Measurements from ENCODE around the gene SENP2. TPM values are rescaled to one million over a fixed set of nuclear protein-coding genes. Genes with fewer than 3 reads are reported as not detected.

SENP2 gene
- total and polyA plus RNA-seq, 4 donors = 7.9 to 23.3 (median 11.3) TPM

- no peaks in the 10 kb centered on the region for H3K9me3 ChIP-seq (ENCODE audit: control insufficient read depth in 4 of 4, low read length in 3 of 4)
- H3K27ac ChIP-seq (ENCODE audit: low read depth in 1 of 2, low read length in 2 of 2) = peak overlapping the region in 1 of 2 donors; percentile 28
- DNase-seq (ENCODE audit: low spot score) = no peak
- H3K4me3 ChIP-seq (ENCODE audit: low read depth in 1 of 3, low read length in 3 of 3) = no peak overlapping the region
- TF ChIP-seq, protein P1, sequence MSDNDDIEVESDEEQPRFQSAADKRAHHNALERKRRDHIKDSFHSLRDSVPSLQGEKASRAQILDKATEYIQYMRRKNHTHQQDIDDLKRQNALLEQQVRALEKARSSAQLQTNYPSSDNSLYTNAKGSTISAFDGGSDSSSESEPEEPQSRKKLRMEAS (IDR thresholded peaks at IDR 0.05) = no peak
- no peak for TF ChIP-seq GABPA (IDR thresholded peaks at IDR 0.05 in 1 of 2, conservative IDR thresholded peaks at IDR 0.05 in 1 of 2)
- H3K36me3 ChIP-seq (ENCODE audit: control insufficient read depth in 4 of 4, insufficient read depth in 3 of 4, low read depth in 1 of 4, low read length in 3 of 4) = no peaks in the 10 kb centered on the region
- H3K27me3 ChIP-seq (ENCODE audit: control insufficient read depth in 4 of 4, insufficient read depth in 4 of 4, low read length in 3 of 4) = no peaks in the 10 kb centered on the region
- H3K9ac ChIP-seq (ENCODE audit: low read depth in 1 of 2, low read length in 2 of 2) = no peak overlapping the region
- H3K4me1 ChIP-seq (ENCODE audit: control insufficient read depth in 4 of 4, insufficient read depth in 4 of 4, low read length in 3 of 4) = peaks cover 0 to 7% (median 4%) of the 10 kb centered on the region in 4 donors
- 97% methylated on average over 12 of the region's 12 CpGs for WGBS
These were observed 71.1 kb downstream of the SENP2 start for GRCh38 chr3:185657211-185657610.

- Histone ChIP-seq H3K4me1 (ENCODE audit: control insufficient read depth in 4 of 4, insufficient read depth in 4 of 4, low read length in 3 of 4) (peaks cover 0 to 7% (median 4%) of the 10 kb centered on the region in 4 donors), H3K4me3 (ENCODE audit: low read depth in 1 of 3, low read length in 3 of 3) (no peak overlapping the region), H3K27me3 (ENCODE audit: control insufficient read depth in 4 of 4, insufficient read depth in 4 of 4, low read length in 3 of 4) (no peaks in the 10 kb centered on the region), H3K9ac (ENCODE audit: low read depth in 1 of 2, low read length in 2 of 2) (no peak overlapping the region), H3K27ac (ENCODE audit: low read depth in 1 of 2, low read length in 2 of 2) (no peak overlapping the region), H3K9me3 (ENCODE audit: control insufficient read depth in 4 of 4, low read length in 3 of 4) (no peaks in the 10 kb centered on the region), H3K36me3 (ENCODE audit: control insufficient read depth in 4 of 4, insufficient read depth in 3 of 4, low read depth in 1 of 4, low read length in 3 of 4) (no peaks in the 10 kb centered on the region)
- WGBS = 93% methylated on average over 15 of the region's 15 CpGs
- no peak for DNase-seq (ENCODE audit: low spot score)
- TF ChIP-seq HNF4A (conservative IDR thresholded peaks at IDR 0.05) (no peak), CTCF (IDR thresholded peaks at IDR 0.05; ENCODE audit: low read depth, low read length, missing input control) (no peak), SP1 (IDR thresholded peaks at IDR 0.05) (no peak), TAF1 (conservative IDR thresholded peaks at IDR 0.05) (no peak), NR2F2 (IDR thresholded peaks at IDR 0.05) (no peak)
- TF ChIP-seq, protein P1 (IDR thresholded peaks at IDR 0.05) = no peak
These were observed 71.8 kb downstream of the SENP2 start for GRCh38 chr3:185657691-185658503.

- Histone ChIP-seq H3K27ac (ENCODE audit: low read depth in 1 of 2, low read length in 2 of 2) (no peak overlapping the region), H3K9ac (ENCODE audit: low read depth in 1 of 2, low read length in 2 of 2) (no peak overlapping the region), H3K4me3 (ENCODE audit: low read depth in 1 of 3, low read length in 3 of 3) (no peak overlapping the region), H3K9me3 (ENCODE audit: control insufficient read depth in 4 of 4, low read length in 3 of 4) (no peaks in the 10 kb centered on the region), H3K36me3 (ENCODE audit: control insufficient read depth in 4 of 4, insufficient read depth in 3 of 4, low read depth in 1 of 4, low read length in 3 of 4) (no peaks in the 10 kb centered on the region), H3K4me1 (ENCODE audit: control insufficient read depth in 4 of 4, insufficient read depth in 4 of 4, low read length in 3 of 4) (peaks cover 0 to 7% (median 4%) of the 10 kb centered on the region in 4 donors), H3K27me3 (ENCODE audit: control insufficient read depth in 4 of 4, insufficient read depth in 4 of 4, low read length in 3 of 4) (no peaks in the 10 kb centered on the region)
- no peak for TF ChIP-seq FOXA2 (IDR thresholded peaks at IDR 0.05)
- no peak for TF ChIP-seq REST (IDR thresholded peaks at IDR 0.05)
- no peak for TF ChIP-seq FOXA1 (IDR thresholded peaks at IDR 0.05)
- no peak for TF ChIP-seq TAF1 (conservative IDR thresholded peaks at IDR 0.05)
- no peak for TF ChIP-seq JUND (IDR thresholded peaks at IDR 0.05)
- no peak for TF ChIP-seq ATF3 (IDR thresholded peaks at IDR 0.05)
- TF ChIP-seq HNF4A (conservative IDR thresholded peaks at IDR 0.05) = no peak
- TF ChIP-seq, protein P2, sequence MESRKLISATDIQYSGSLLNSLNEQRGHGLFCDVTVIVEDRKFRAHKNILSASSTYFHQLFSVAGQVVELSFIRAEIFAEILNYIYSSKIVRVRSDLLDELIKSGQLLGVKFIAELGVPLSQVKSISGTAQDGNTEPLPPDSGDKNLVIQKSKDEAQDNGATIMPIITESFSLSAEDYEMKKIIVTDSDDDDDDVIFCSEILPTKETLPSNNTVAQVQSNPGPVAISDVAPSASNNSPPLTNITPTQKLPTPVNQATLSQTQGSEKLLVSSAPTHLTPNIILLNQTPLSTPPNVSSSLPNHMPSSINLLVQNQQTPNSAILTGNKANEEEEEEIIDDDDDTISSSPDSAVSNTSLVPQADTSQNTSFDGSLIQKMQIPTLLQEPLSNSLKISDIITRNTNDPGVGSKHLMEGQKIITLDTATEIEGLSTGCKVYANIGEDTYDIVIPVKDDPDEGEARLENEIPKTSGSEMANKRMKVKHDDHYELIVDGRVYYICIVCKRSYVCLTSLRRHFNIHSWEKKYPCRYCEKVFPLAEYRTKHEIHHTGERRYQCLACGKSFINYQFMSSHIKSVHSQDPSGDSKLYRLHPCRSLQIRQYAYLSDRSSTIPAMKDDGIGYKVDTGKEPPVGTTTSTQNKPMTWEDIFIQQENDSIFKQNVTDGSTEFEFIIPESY (IDR thresholded peaks at IDR 0.05) = no peak
- no peak for TF ChIP-seq SP1 (IDR thresholded peaks at IDR 0.05)
- no peak for TF ChIP-seq HNF4G (IDR thresholded peaks at IDR 0.05)
- TF ChIP-seq CTCF (IDR thresholded peaks at IDR 0.05; ENCODE audit: low read depth, low read length, missing input control) = no peak
- 74% methylated on average over 8 of the region's 8 CpGs for WGBS
- no peak for DNase-seq (ENCODE audit: low spot score)
These were observed 72.4 kb downstream of the SENP2 start for GRCh38 chr3:185658504-185658912.
